Lung (tissue), 12 donors: ENCODE data around the gene HOXA4. TPM values are rescaled to one million over a fixed set of nuclear protein-coding genes. Genes with fewer than 3 reads are reported as not detected.

Source experiments
- ATAC-seq: fragments of 200-7000 bp; cut with Tn5 transposase; one replicate; pipeline ENCODE4 v1.9.1; 2020; ENCODE audit warnings: moderate number of reproducible peaks; ENCODE audit not compliant: insufficient read depth, low FRiP score
- DNase-seq, 3 donors: peaks; one replicate each; pipeline ENCODE4 v3.0.0-alpha.2; 2013 to 2017
- H3K27ac ChIP-seq, 2 donors: one replicate each; pipeline ENCODE4 v1.5.1; 2013; ENCODE audit warnings: mild to moderate bottlenecking in 2 of 2, moderate library complexity in 2 of 2, control low read depth in 1 of 2, inconsistent platforms in 1 of 2, low read depth in 1 of 2, low read length in 1 of 2
- H3K27me3 ChIP-seq, 3 donors: one replicate each; pipeline ENCODE4 v1.5.1; 2013; ENCODE audit warnings: low read length in 2 of 3; ENCODE audit not compliant: control insufficient read depth in 3 of 3, insufficient read depth in 3 of 3
- H3K36me3 ChIP-seq, 4 donors: one replicate each; pipeline ENCODE4 v1.5.1; 2013; ENCODE audit warnings: low read length in 4 of 4, mild to moderate bottlenecking in 1 of 4, moderate library complexity in 1 of 4; ENCODE audit not compliant: control insufficient read depth in 4 of 4, insufficient read depth in 4 of 4
- H3K4me1 ChIP-seq, 5 donors: one replicate each; pipeline ENCODE4 v1.5.1; 2013; ENCODE audit warnings: low read length in 5 of 5, mild to moderate bottlenecking in 2 of 5, moderate library complexity in 1 of 5; ENCODE audit not compliant: control insufficient read depth in 5 of 5, insufficient read depth in 5 of 5
- H3K4me3 ChIP-seq: one replicate; pipeline ENCODE4 v1.5.1; 2013; ENCODE audit warnings: mild to moderate bottlenecking, control low read depth, moderate library complexity
- H3K9ac ChIP-seq, 2 donors: one replicate each; pipeline ENCODE4 v1.5.1; 2013; ENCODE audit warnings: low read length in 2 of 2, control low read depth in 1 of 2; ENCODE audit not compliant: insufficient read depth in 1 of 2
- H3K9me3 ChIP-seq, 4 donors: one replicate each; pipeline ENCODE4 v1.5.1; 2013; ENCODE audit warnings: low read length in 3 of 4, mild to moderate bottlenecking in 1 of 4, moderate library complexity in 1 of 4; ENCODE audit not compliant: control insufficient read depth in 4 of 4, insufficient read depth in 3 of 4
- CTCF ChIP-seq: IDR thresholded peaks from 2 replicates; pipeline ENCODE4 v1.5.1; 2012; ENCODE audit warnings: mild to moderate bottlenecking; ENCODE audit errors: control extremely low read depth, extremely low read depth
- WGBS, 2 donors: extraction: QIAGEN DNeasy Blood & Tissue Kit; methylation state at CpG; one replicate each; pipeline ENCODE4 v1.1.7; 2013; 5-methylcytosine and 5-hydroxymethylcytosine counted together
- polyA plus RNA-seq, 2 donors: library from polyadenylated mRNA; stranded (reverse); fragments of 200-250 nt; gene quantifications; one replicate each; pipeline ENCODE4 v1.2.1, GENCODE V29; 2013
- total RNA-seq, 2 donors: library from RNA; depleted of rRNA in 1 of 2; stranded (reverse); fragments of >200 nt in 1 of 2; gene quantifications; one replicate each; pipeline ENCODE4 v1.2.1, GENCODE V29; 2014 to 2021
- donor health status: control.
- donor health status: control.
- donor health status: Bipolar disorder and iron deficiency.
- donor health status: healthy.
- donor health status: DM: yes; HTN: yes; CAD: no.

The HOXA4 gene
- total and polyA plus RNA-seq, 4 donors: 2.7 to 6.0 (median 4.1) TPM

DNA sequence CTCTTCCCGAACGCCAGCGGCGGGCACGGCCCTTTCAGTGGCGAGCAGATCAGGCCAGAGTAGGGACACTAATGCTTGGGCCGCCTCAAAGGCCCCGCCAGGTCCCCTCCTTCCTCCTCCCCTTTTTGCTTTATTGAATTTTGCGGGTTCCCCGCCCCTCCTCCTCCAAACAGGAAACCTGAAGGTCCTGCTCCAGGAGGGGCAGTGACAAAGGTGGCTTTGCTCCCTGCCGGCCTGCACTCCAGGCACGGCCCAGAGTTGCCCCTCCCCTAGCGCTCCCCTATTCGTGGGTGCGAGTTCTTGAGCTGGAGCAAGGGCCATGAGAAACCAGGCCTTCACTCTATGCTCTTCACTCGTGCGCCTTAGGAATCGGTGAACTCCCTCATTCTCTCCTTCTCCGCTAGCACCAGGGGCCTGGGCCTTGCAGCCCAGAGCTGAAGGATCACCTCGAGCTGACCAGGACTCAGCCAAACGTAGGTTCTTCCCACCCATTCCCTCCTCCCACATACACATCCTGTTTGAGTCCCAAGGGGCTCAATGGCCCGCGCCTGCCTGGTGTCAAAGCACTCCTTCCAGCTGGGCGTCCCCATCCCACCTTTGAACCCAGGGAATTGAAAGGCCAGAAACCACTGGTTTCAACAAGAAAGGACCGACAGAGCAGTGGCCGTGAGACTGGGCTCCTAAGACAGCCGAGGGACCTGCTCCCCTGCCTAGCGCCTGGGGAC is 17.6 kb upstream of the HOXA4 start:
- TF ChIP-seq CTCF: no peak
- peaks cover 0 to 58% (median 8%) of the 10 kb centered on the region in 5 donors for H3K4me1 ChIP-seq
- peak overlapping the region in 1 of 2 donors; percentile 95 for H3K27ac ChIP-seq
- peaks cover 0 to 54% (median 15%) of the 10 kb centered on the region in 3 donors for H3K27me3 ChIP-seq
- peak overlapping the region; percentile 2 for H3K4me3 ChIP-seq
- 10 to 16% methylated on average over 28 of the region's 28 CpGs for WGBS, 2 donors
- peaks cover 0 to 9% (median under 1%) of the 10 kb centered on the region in 4 donors for H3K36me3 ChIP-seq
- DNase-seq: peak; percentile 62 to 77 (median 72)
- ATAC-seq: no peak
- H3K9me3 ChIP-seq: peaks cover 0 to 4% (median 0%) of the 10 kb centered on the region in 4 donors
- H3K9ac ChIP-seq: peak overlapping the region in 1 of 2 donors; percentile 87

- H3K4me1 ChIP-seq: peaks cover 0 to 51% (median 8%) of the 10 kb centered on the region in 5 donors
- peak within 1 kb of the TSS in 1 of 2 donors; percentile 95 for H3K27ac ChIP-seq
- no peak for ATAC-seq
- peak within 1 kb of the TSS; percentile 25 to 96 for H3K9ac ChIP-seq
- H3K4me3 ChIP-seq: peak within 1 kb of the TSS; percentile 14
- peaks cover 0 to 54% (median 14%) of the 10 kb centered on the region in 3 donors for H3K27me3 ChIP-seq
- peaks cover 0 to 17% (median under 1%) of the 10 kb centered on the region in 4 donors for H3K36me3 ChIP-seq
- WGBS, 2 donors: 10 to 17% methylated on average over 63 of the region's 63 CpGs
- H3K9me3 ChIP-seq: peaks cover 0 to 4% (median 0%) of the 10 kb centered on the region in 4 donors
- peak; percentile 86 to 93 (median 90) for DNase-seq
- TF ChIP-seq CTCF: no peak
These were observed 16.9 kb upstream of the HOXA4 start, which contains the start of gene HOXA6 for GRCh38 chr7:27147199-27148030. HOXA6 (minus strand) TSS chr7:27147774; CDS start chr7:27147749, 25 bp downstream.

GRCh38 chr7:27146491-27147198 is 16.1 kb upstream of the HOXA4 start:
- TF ChIP-seq CTCF: no peak
- peaks cover 0 to 4% (median 0%) of the 10 kb centered on the region in 4 donors for H3K9me3 ChIP-seq
- DNase-seq: peak in 2 of 3 donors; percentile 36 to 68
- H3K4me3 ChIP-seq: no peak overlapping the region
- ATAC-seq: no peak
- peaks cover 0 to 24% (median 2%) of the 10 kb centered on the region in 4 donors for H3K36me3 ChIP-seq
- peaks cover 0 to 49% (median 8%) of the 10 kb centered on the region in 5 donors for H3K4me1 ChIP-seq
- peak overlapping the region in 1 of 2 donors; percentile 95 for H3K27ac ChIP-seq
- peak overlapping the region; percentile 25 to 96 for H3K9ac ChIP-seq
- H3K27me3 ChIP-seq: peaks cover 0 to 51% (median 12%) of the 10 kb centered on the region in 3 donors
- WGBS, 2 donors: 49 to 65% methylated on average over 5 of the region's 5 CpGs
